GM23248 (cell line): ENCODE data around the gene GCNT4. TPM values are rescaled to one million over a fixed set of nuclear protein-coding genes. Genes with fewer than 3 reads are reported as not detected.

Experiments
- DNase-seq: peaks from one replicate; pipeline ENCODE4 v3.0.0-alpha.2; 2015
- H2AFZ ChIP-seq: fragments of 200-600 bp; sonication (generic); 2 replicates; pipeline ENCODE4 v1.6.1; 2016; ENCODE audit warnings: antibody characterized with exemption
- H3F3A ChIP-seq: fragments of 200-600 bp; sonication (generic); 2 replicates; pipeline ENCODE4 v1.6.1; 2016; ENCODE audit warnings: mild to moderate bottlenecking, antibody characterized with exemption, mixed run types; ENCODE audit not compliant: insufficient read depth
- H3K27ac ChIP-seq: fragments of 200-600 bp; sonication (generic); 2 replicates; pipeline ENCODE4 v1.5.1; 2016; ENCODE audit warnings: mild to moderate bottlenecking
- H3K27me3 ChIP-seq: fragments of 200-600 bp; sonication (generic); replicated peaks from 2 replicates; pipeline ENCODE4 v1.6.1; 2016; ENCODE audit warnings: mild to moderate bottlenecking; ENCODE audit not compliant: insufficient read depth
- H3K36me3 ChIP-seq: fragments of 200-600 bp; sonication (generic); 2 replicates; pipeline ENCODE4 v1.6.1; 2016; ENCODE audit warnings: low read depth, mild to moderate bottlenecking
- H3K4me1 ChIP-seq: fragments of 200-600 bp; sonication (generic); 2 replicates; pipeline ENCODE4 v1.6.1; 2016; ENCODE audit warnings: mild to moderate bottlenecking; ENCODE audit not compliant: insufficient read depth
- H3K4me2 ChIP-seq: fragments of 200-600 bp; sonication (generic); one replicate; pipeline ENCODE4 v1.6.1; 2016; ENCODE audit warnings: mild to moderate bottlenecking; ENCODE audit not compliant: unreplicated experiment
- H3K4me3 ChIP-seq: fragments of 200-600 bp; sonication (generic); 2 replicates; pipeline ENCODE4 v1.5.1; 2016; ENCODE audit warnings: mild to moderate bottlenecking
- H3K79me2 ChIP-seq: fragments of 200-600 bp; sonication (generic); 2 replicates; pipeline ENCODE4 v1.6.1; 2016; ENCODE audit warnings: mild to moderate bottlenecking; ENCODE audit not compliant: insufficient read depth
- H3K9ac ChIP-seq: fragments of 200-600 bp; sonication (generic); 2 replicates; pipeline ENCODE4 v1.6.1; 2016; ENCODE audit warnings: mild to moderate bottlenecking
- H3K9me2 ChIP-seq: fragments of 200-600 bp; sonication (generic); 2 replicates; pipeline ENCODE4 v1.6.1; 2016; ENCODE audit warnings: mixed run types, mild to moderate bottlenecking, moderate library complexity; ENCODE audit not compliant: insufficient read depth
- H3K9me3 ChIP-seq: fragments of 200-600 bp; sonication (generic); one replicate; pipeline ENCODE4 v1.6.1; 2017; ENCODE audit warnings: low read depth
- H4K20me1 ChIP-seq: fragments of 200-600 bp; sonication (generic); 2 replicates; pipeline ENCODE4 v1.6.0; 2016; ENCODE audit not compliant: insufficient read depth
- EZH2 ChIP-seq: fragments of 200-600 bp; sonication (generic); IDR thresholded peaks from 2 replicates; pipeline ENCODE4 v1.6.1; 2018; ENCODE audit warnings: antibody characterized with exemption, mild to moderate bottlenecking; ENCODE audit not compliant: insufficient read depth, poor library complexity, severe bottlenecking
- EZH2phosphoT487 ChIP-seq: fragments of 200-600 bp; sonication (generic); IDR thresholded peaks from 2 replicates; pipeline ENCODE4 v1.6.1; 2018; ENCODE audit warnings: antibody characterized with exemption, moderate library complexity, mild to moderate bottlenecking, low read depth; ENCODE audit not compliant: insufficient read depth
- WGBS, 2 experiments: methylation state at CpG; one replicate each; pipeline ENCODE4 v1.1.6; 2015 to 2017; ENCODE audit warnings: low lambda C conversion rate in 2 of 2, low coverage in 1 of 2; ENCODE audit errors: missing lambda C conversion rate in 2 of 2; 5-methylcytosine and 5-hydroxymethylcytosine counted together
- in situ Hi-C: fragments of 300-500 bp; cut with MboI; formaldehyde crosslinking; loops from 2 replicates; pipeline ENCODE4 v1.15.0; 2020
- polyA plus RNA-seq: library from polyadenylated mRNA; unstranded; fragments of >200 nt; fragmentation: Nextera tagmentation; extraction: Ambion mirVana; gene quantifications from 2 replicates; pipeline ENCODE4 v1.2.1, GENCODE V29; 2016
- total RNA-seq: library from RNA; depleted of rRNA; stranded (reverse); fragments of >200 nt; shearing (Covaris generic); gene quantifications from 2 replicates; pipeline ENCODE4 v1.2.3, GENCODE V29; 2014

GCNT4 gene
- total and polyA plus RNA-seq, 2 experiments from 2014 or later, result 1.8 to 2.8 TPM

DNA sequence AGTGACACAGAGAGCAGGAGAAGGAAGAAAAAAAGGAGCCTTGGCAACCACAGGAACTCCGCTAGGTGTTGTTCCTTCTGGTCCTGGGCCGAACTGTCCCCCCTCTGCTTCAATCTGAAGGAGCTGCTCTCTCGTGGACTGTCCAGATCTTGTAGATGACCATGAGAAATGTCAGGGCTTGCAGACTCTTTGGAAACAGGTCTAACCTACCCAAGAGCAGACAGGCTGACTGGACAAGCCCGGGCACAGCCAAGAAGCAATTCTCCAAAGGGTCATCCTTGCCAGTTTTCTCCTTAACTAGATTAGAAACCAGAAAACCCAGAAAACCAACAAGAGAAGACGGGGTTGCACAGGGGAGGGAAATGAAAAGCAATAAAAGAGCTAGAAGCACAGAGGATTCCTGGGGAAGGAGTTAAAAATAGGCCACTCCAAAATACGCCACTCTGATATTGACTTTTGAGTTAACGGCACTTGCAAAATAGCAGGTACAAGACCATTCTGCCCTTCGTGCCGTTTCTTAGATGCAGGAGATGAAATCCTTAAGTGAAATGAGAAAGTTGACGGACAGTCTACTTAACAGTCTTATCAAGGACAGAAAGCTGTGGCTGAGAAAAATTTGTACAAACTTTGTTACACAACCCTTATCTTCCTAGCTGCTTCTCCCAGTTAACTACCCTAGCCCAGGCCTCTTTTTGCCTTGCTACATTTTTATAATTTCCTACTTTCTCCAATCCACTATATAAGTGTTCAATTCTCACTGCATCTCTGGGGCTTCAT lies 5.8 kb downstream of the GCNT4 start:
- H3K27ac ChIP-seq, result no peak overlapping the region
- no peaks in the 10 kb centered on the region for H4K20me1 ChIP-seq
- H3K4me2 ChIP-seq, result no peak overlapping the region
- DNase-seq, result no peak
- H3K4me1 ChIP-seq, result peaks cover 3% of the 10 kb centered on the region
- H3K9ac ChIP-seq, result no peak overlapping the region
- H3K9me2 ChIP-seq, result 0 out of 2 replicates have a peak, but pooled peaks cover 3% of the 10 kb centered on the region
- no peak for TF ChIP-seq EZH2
- TF ChIP-seq EZH2phosphoT487, result no peak
- H2AFZ ChIP-seq, result no peak overlapping the region
- H3K9me3 ChIP-seq, result no peaks in the 10 kb centered on the region
- no peak overlapping the region for H3K4me3 ChIP-seq
- no peaks in the 10 kb centered on the region for H3K27me3 ChIP-seq
- in situ Hi-C loops, result no loop called here
- 94 to 95% methylated on average over 10 of the region's 10 CpGs for WGBS, 2 experiments
- no peaks in the 10 kb centered on the region for H3F3A ChIP-seq
- peaks cover 25% of the 10 kb centered on the region for H3K79me2 ChIP-seq
- H3K36me3 ChIP-seq, result no peaks in the 10 kb centered on the region; the same call in 1 of the 2 replicates

DNA sequence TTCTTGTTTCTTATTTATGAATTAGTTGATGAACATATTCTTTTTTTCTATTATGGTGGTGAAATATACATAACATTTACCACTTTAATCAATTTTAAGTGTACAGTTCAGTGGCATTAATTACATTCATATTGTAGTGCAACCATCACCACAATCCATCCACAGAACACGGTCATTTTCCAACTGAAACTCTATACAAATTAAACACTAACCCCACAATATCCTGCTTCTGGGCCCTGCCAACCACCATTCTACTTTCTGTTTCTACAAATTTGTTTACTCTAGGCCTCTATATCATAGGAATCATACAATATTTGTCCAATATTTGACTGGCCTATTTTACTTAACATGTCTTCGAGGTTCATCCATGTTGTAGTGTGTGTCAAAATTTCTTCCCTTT lies 7.3 kb downstream of the GCNT4 start:
- Histone ChIP-seq H3K79me2 (peaks cover 10% of the 10 kb centered on the region; the same call in 1 of the 2 replicates), H3K9me3 (no peaks in the 10 kb centered on the region), H3K4me3 (no peak overlapping the region), H3K27ac (no peak overlapping the region), H3K4me1 (peaks cover 11% of the 10 kb centered on the region; the same call in 1 of the 2 replicates), H3K27me3 (no peaks in the 10 kb centered on the region), H3K4me2 (no peak overlapping the region), H3F3A (no peaks in the 10 kb centered on the region; the same call in 1 of the 2 replicates), H2AFZ (no peak overlapping the region), H4K20me1 (no peaks in the 10 kb centered on the region), H3K9ac (no peak overlapping the region), H3K36me3 (no peaks in the 10 kb centered on the region; the same call in 1 of the 2 replicates), H3K9me2 (0 out of 2 replicates have a peak, but pooled peaks cover 3% of the 10 kb centered on the region)
- 95 to 98% methylated on average over 2 of the region's 2 CpGs for WGBS, 2 experiments
- in situ Hi-C loops, result no loop called here
- TF ChIP-seq EZH2phosphoT487 (no peak), EZH2 (no peak)
- DNase-seq, result no peak

DNA sequence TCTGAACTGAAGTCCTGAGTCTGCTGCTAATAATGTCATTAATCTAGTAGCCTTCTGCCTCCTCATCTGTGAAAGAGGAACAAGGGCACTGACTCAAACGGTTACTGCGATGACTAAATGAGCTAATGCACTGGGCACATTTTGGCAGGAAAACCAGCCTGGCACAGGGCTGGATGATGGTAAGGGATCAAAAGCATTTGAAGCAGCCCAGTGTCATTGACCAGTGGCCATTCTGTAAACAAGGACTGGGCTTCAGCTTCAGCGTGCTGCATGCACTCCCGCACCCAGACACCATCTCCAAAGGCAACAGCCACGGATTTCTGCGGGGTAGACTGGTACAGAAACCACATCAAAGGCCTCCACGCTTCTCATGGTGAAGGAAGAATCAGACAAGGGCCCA lies 8.0 kb downstream of the GCNT4 start:
- H3K4me3 ChIP-seq, result no peak overlapping the region
- in situ Hi-C loops, result no loop called here
- no peak overlapping the region for H3K9ac ChIP-seq
- H3K27me3 ChIP-seq, result no peaks in the 10 kb centered on the region
- no peaks in the 10 kb centered on the region; the same call in 1 of the 2 replicates for H3K36me3 ChIP-seq
- WGBS, 2 experiments, result 73 to 82% methylated on average over 7 of the region's 7 CpGs
- H4K20me1 ChIP-seq, result no peaks in the 10 kb centered on the region
- H3K79me2 ChIP-seq, result peaks cover 3% of the 10 kb centered on the region; the same call in 1 of the 2 replicates
- H3K4me2 ChIP-seq, result no peak overlapping the region
- H3K9me3 ChIP-seq, result no peaks in the 10 kb centered on the region
- DNase-seq, result peak; percentile 66
- no peak overlapping the region for H2AFZ ChIP-seq
- TF ChIP-seq EZH2phosphoT487 (no peak), EZH2 (no peak)
- H3F3A ChIP-seq, result no peaks in the 10 kb centered on the region; the same call in 1 of the 2 replicates
- 0 out of 2 replicates have a peak, but pooled peaks cover 3% of the 10 kb centered on the region for H3K9me2 ChIP-seq
- no peak overlapping the region for H3K27ac ChIP-seq
- peaks cover 11% of the 10 kb centered on the region; the same call in 1 of the 2 replicates for H3K4me1 ChIP-seq

DNA sequence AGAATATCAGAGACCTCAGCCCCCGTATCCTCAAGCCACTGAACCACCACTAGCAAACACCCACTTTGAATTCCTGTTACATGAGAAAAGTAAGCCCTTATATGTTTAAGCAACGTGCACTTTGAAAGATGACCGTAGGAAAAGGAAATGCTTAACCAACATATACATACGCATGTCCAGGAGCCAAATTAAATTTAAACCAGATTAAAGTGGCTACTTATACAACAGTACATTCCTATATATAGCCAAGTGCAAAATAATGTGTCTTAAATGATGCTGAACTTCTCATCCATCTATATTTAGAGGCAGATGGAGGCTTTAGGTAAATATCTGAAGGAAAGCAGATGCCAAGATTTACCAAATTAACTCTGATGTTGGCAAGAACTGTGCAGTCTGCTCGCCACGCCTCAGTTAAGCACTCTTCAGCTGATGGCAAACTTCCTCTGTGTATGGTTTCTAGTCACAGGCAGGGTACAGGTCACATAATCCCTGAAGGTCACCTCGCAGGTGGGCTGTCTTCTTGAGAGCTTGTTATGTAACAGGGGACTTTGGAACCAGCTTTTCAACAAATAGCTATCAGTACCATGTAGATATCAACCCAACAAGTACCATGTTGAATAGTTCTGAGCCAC lies 8.6 kb downstream of the GCNT4 start:
- in situ Hi-C loops, result no loop called here
- TF ChIP-seq EZH2phosphoT487, result no peak
- no peak for TF ChIP-seq EZH2
- Histone ChIP-seq H3K27ac (no peak overlapping the region), H3K4me1 (peaks cover 11% of the 10 kb centered on the region; the same call in 1 of the 2 replicates), H3K9me2 (0 out of 2 replicates have a peak, but pooled peaks cover 3% of the 10 kb centered on the region), H3K4me2 (no peak overlapping the region), H3K4me3 (no peak overlapping the region), H4K20me1 (no peaks in the 10 kb centered on the region), H2AFZ (no peak overlapping the region), H3F3A (no peaks in the 10 kb centered on the region; the same call in 1 of the 2 replicates), H3K36me3 (no peaks in the 10 kb centered on the region; the same call in 1 of the 2 replicates), H3K9me3 (no peaks in the 10 kb centered on the region), H3K9ac (no peak overlapping the region), H3K27me3 (no peaks in the 10 kb centered on the region), H3K79me2 (no peaks in the 10 kb centered on the region)
- WGBS, 2 experiments, result 86 to 88% methylated on average over 7 of the region's 7 CpGs
- DNase-seq, result no peak
